ENCODE results near the gene CDK14.

CDK14 gene

GRCh38 chr7:91019686-91020385, 423.7 kb downstream of the CDK14 start:
- Histone ChIP-seq H3K27me3 (no peaks in the 10 kb centered on the region), H3K9me3 (no peaks in the 10 kb centered on the region), H3K4me3 (ENCODE audit: low read depth, low read length) (no peak overlapping the region), H3K36me3 (no peaks in the 10 kb centered on the region), H3K4me1 (no peaks in the 10 kb centered on the region)
- DNase-seq = no peak
- no peak for TF ChIP-seq CTCF (IDR thresholded peaks at IDR 0.05; ENCODE audit: low read depth, low read length)

GRCh38 chr7:91020636-91021385, 424.7 kb downstream of the CDK14 start:
- no peak for TF ChIP-seq CTCF (IDR thresholded peaks at IDR 0.05; ENCODE audit: low read depth, low read length)
- H3K36me3 ChIP-seq = no peaks in the 10 kb centered on the region
- no peak overlapping the region for H3K4me3 ChIP-seq (ENCODE audit: low read depth, low read length)
- no peaks in the 10 kb centered on the region for H3K9me3 ChIP-seq
- no peaks in the 10 kb centered on the region for H3K4me1 ChIP-seq
- no peaks in the 10 kb centered on the region for H3K27me3 ChIP-seq
- DNase-seq = no peak

- H3K9me3 ChIP-seq = no peaks in the 10 kb centered on the region
- TF ChIP-seq CTCF (IDR thresholded peaks at IDR 0.05; ENCODE audit: low read depth, low read length) = no peak
- DNase-seq = no peak
- no peaks in the 10 kb centered on the region for H3K36me3 ChIP-seq
- H3K4me3 ChIP-seq (ENCODE audit: low read depth, low read length) = no peak overlapping the region
- no peaks in the 10 kb centered on the region for H3K27me3 ChIP-seq
- no peaks in the 10 kb centered on the region for H3K4me1 ChIP-seq
Measured at GRCh38 chr7:91021956-91022355, 425.8 kb downstream of the CDK14 start.

GRCh38 chr7:91025906-91026390, 429.8 kb downstream of the CDK14 start:
- no peaks in the 10 kb centered on the region for H3K9me3 ChIP-seq
- no peak for TF ChIP-seq CTCF (IDR thresholded peaks at IDR 0.05; ENCODE audit: low read depth, low read length)
- no peak for DNase-seq
- no peaks in the 10 kb centered on the region for H3K4me1 ChIP-seq
- H3K36me3 ChIP-seq = no peaks in the 10 kb centered on the region
- H3K4me3 ChIP-seq (ENCODE audit: low read depth, low read length) = no peak overlapping the region
- H3K27me3 ChIP-seq = no peaks in the 10 kb centered on the region

- TF ChIP-seq CTCF (IDR thresholded peaks at IDR 0.05; ENCODE audit: low read depth, low read length) = no peak
- H3K4me1 ChIP-seq = no peaks in the 10 kb centered on the region
- no peaks in the 10 kb centered on the region for H3K27me3 ChIP-seq
- H3K36me3 ChIP-seq = no peaks in the 10 kb centered on the region
- no peak for DNase-seq
- no peak overlapping the region for H3K4me3 ChIP-seq (ENCODE audit: low read depth, low read length)
- no peaks in the 10 kb centered on the region for H3K9me3 ChIP-seq
Measured at GRCh38 chr7:91029688-91030087, 433.6 kb downstream of the CDK14 start.

All from BE2C (cell line).